BLaER1 (cell line): Measurements from ENCODE around the gene LRRC27.

ENCODE experiments used
- H3K27ac ChIP-seq: shearing (Covaris generic); formaldehyde crosslinking; 2 replicates; pipeline ENCODE4 v1.8.1; 2022
- H3K27me3 ChIP-seq: shearing (Covaris generic); formaldehyde crosslinking; 2 replicates; pipeline ENCODE4 v1.8.1; 2022
- H3K36me3 ChIP-seq: shearing (Covaris generic); formaldehyde crosslinking; 2 replicates; pipeline ENCODE4 v1.8.1; 2022
- H3K4me1 ChIP-seq: shearing (Covaris generic); formaldehyde crosslinking; 2 replicates; pipeline ENCODE4 v1.8.1; 2022
- H3K4me2 ChIP-seq: shearing (Covaris generic); formaldehyde crosslinking; 2 replicates; pipeline ENCODE4 v1.8.1; 2022
- H3K4me3 ChIP-seq: shearing (Covaris generic); formaldehyde crosslinking; 2 replicates; pipeline ENCODE4 v1.8.1; 2022
- H3K9ac ChIP-seq: shearing (Covaris generic); formaldehyde crosslinking; 2 replicates; pipeline ENCODE4 v1.8.1; 2022
- H3K9me3 ChIP-seq: shearing (Covaris generic); formaldehyde crosslinking; 2 replicates; pipeline ENCODE4 v1.8.1; 2022
- H4K20me1 ChIP-seq: shearing (Covaris generic); formaldehyde crosslinking; 2 replicates; pipeline ENCODE4 v1.8.1; 2022
- Cebpa-rat ChIP-seq: shearing (Covaris generic); IDR thresholded peaks from 2 replicates; pipeline ENCODE4 v1.8.1; 2022

Gene LRRC27

GRCh38 chr10:132307823-132308586, 24.0 kb upstream of the LRRC27 start, which contains the start of gene STK32C:
Gene STK32C (minus strand): TSS chr10:132307950. CDS start chr10:132307833, 117 bp downstream.
- TF ChIP-seq Cebpa-rat: no peak
- H3K4me1 ChIP-seq: peaks cover 61% of the 10 kb centered on the region
- H3K36me3 ChIP-seq: 0 out of 2 replicates have a peak, but pooled peaks cover 6% of the 10 kb centered on the region
- H4K20me1 ChIP-seq: peaks cover 44% of the 10 kb centered on the region
- peak within 1 kb of the TSS; percentile 99 for H3K4me2 ChIP-seq
- H3K9me3 ChIP-seq: peaks cover 17% of the 10 kb centered on the region
- peak within 1 kb of the TSS; percentile 81 for H3K4me3 ChIP-seq
- H3K9ac ChIP-seq: peak within 1 kb of the TSS; percentile 72
- peaks cover 45% of the 10 kb centered on the region for H3K27me3 ChIP-seq
- peak within 1 kb of the TSS; percentile 57 for H3K27ac ChIP-seq

GRCh38 chr10:132308587-132309470, 23.2 kb upstream of the LRRC27 start:
- peaks cover 41% of the 10 kb centered on the region for H3K27me3 ChIP-seq
- peaks cover 53% of the 10 kb centered on the region for H3K4me1 ChIP-seq
- H3K27ac ChIP-seq: peak overlapping the region; percentile 57; the same call in 1 of the 2 replicates
- H3K36me3 ChIP-seq: 0 out of 2 replicates have a peak, but pooled peaks cover 6% of the 10 kb centered on the region
- H3K4me3 ChIP-seq: peak overlapping the region; percentile 81
- H3K9ac ChIP-seq: peak overlapping the region; percentile 72
- peak overlapping the region; percentile 99 for H3K4me2 ChIP-seq
- H3K9me3 ChIP-seq: peaks cover 22% of the 10 kb centered on the region
- TF ChIP-seq Cebpa-rat: no peak
- H4K20me1 ChIP-seq: peaks cover 39% of the 10 kb centered on the region

GRCh38 chr10:132309471-132309865, 22.5 kb upstream of the LRRC27 start:
- Histone ChIP-seq H3K27ac (no peak overlapping the region), H3K4me2 (peak overlapping the region; percentile 99), H3K9me3 (peaks cover 28% of the 10 kb centered on the region), H3K36me3 (0 out of 2 replicates have a peak, but pooled peaks cover 6% of the 10 kb centered on the region), H3K4me1 (peaks cover 47% of the 10 kb centered on the region), H3K9ac (no peak overlapping the region), H3K4me3 (no peak overlapping the region), H4K20me1 (peaks cover 36% of the 10 kb centered on the region), H3K27me3 (peaks cover 37% of the 10 kb centered on the region)
- no peak for TF ChIP-seq Cebpa-rat

GRCh38 chr10:132309879-132310591, 22.0 kb upstream of the LRRC27 start:
- Histone ChIP-seq H3K4me3 (no peak overlapping the region), H4K20me1 (peaks cover 30% of the 10 kb centered on the region), H3K36me3 (0 out of 2 replicates have a peak, but pooled peaks cover 6% of the 10 kb centered on the region), H3K27me3 (peaks cover 32% of the 10 kb centered on the region), H3K9me3 (peaks cover 33% of the 10 kb centered on the region), H3K4me2 (peak overlapping the region; percentile 99), H3K27ac (no peak overlapping the region), H3K9ac (no peak overlapping the region), H3K4me1 (peaks cover 42% of the 10 kb centered on the region)
- no peak for TF ChIP-seq Cebpa-rat

- Histone ChIP-seq H3K4me3 (no peak overlapping the region), H3K27ac (no peak overlapping the region), H3K4me1 (peaks cover 42% of the 10 kb centered on the region), H3K4me2 (peak overlapping the region; percentile 99), H3K27me3 (peaks cover 24% of the 10 kb centered on the region), H3K9me3 (peaks cover 28% of the 10 kb centered on the region), H3K9ac (no peak overlapping the region), H3K36me3 (0 out of 2 replicates have a peak, but pooled peaks cover 3% of the 10 kb centered on the region), H4K20me1 (peaks cover 22% of the 10 kb centered on the region)
- no peak for TF ChIP-seq Cebpa-rat
These were observed 21.2 kb upstream of the LRRC27 start for GRCh38 chr10:132310701-132311337.

GRCh38 chr10:132311338-132311939, 20.6 kb upstream of the LRRC27 start:
- Histone ChIP-seq H3K27me3 (peaks cover 17% of the 10 kb centered on the region), H3K4me3 (no peak overlapping the region), H3K9me3 (peaks cover 22% of the 10 kb centered on the region), H3K4me1 (peaks cover 42% of the 10 kb centered on the region), H3K9ac (no peak overlapping the region), H3K4me2 (no peak overlapping the region), H3K27ac (no peak overlapping the region), H3K36me3 (no peaks in the 10 kb centered on the region), H4K20me1 (peaks cover 17% of the 10 kb centered on the region)
- no peak for TF ChIP-seq Cebpa-rat

- TF ChIP-seq Cebpa-rat: no peak
- no peaks in the 10 kb centered on the region for H3K36me3 ChIP-seq
- no peak overlapping the region for H3K9ac ChIP-seq
- peaks cover 4% of the 10 kb centered on the region for H3K27me3 ChIP-seq
- no peak overlapping the region for H3K4me3 ChIP-seq
- H3K27ac ChIP-seq: no peak overlapping the region
- no peak overlapping the region for H3K4me2 ChIP-seq
- H3K4me1 ChIP-seq: peaks cover 32% of the 10 kb centered on the region
- peaks cover 16% of the 10 kb centered on the region for H3K9me3 ChIP-seq
- H4K20me1 ChIP-seq: peaks cover 9% of the 10 kb centered on the region; the same call in 1 of the 2 replicates
These were observed 18.7 kb upstream of the LRRC27 start for GRCh38 chr10:132313305-132313704.

GRCh38 chr10:132313865-132314264, 18.1 kb upstream of the LRRC27 start:
- peaks cover 9% of the 10 kb centered on the region; the same call in 1 of the 2 replicates for H4K20me1 ChIP-seq
- no peak overlapping the region for H3K27ac ChIP-seq
- peaks cover 16% of the 10 kb centered on the region for H3K9me3 ChIP-seq
- peaks cover 4% of the 10 kb centered on the region for H3K27me3 ChIP-seq
- no peaks in the 10 kb centered on the region for H3K36me3 ChIP-seq
- H3K4me1 ChIP-seq: peaks cover 27% of the 10 kb centered on the region
- TF ChIP-seq Cebpa-rat: no peak
- H3K4me3 ChIP-seq: no peak overlapping the region
- no peak overlapping the region for H3K9ac ChIP-seq
- no peak overlapping the region for H3K4me2 ChIP-seq
